Activated CD4-positive, alpha-beta T cell treated with anti-CD3 and anti-CD28 coated beads, Interleukin-2, amount 10 ng/mL, durations not matched to agents 7 days and 5 days (primary cell): ENCODE measurements around the gene CPNE8. TPM values are rescaled to one million over a fixed set of nuclear protein-coding genes. Genes with fewer than 3 reads are reported as not detected.

Experiments
- CTCF ChIA-PET: fragments of 350-600 bp; sonication (Branson Sonifier 250); formaldehyde crosslinking; loops from one replicate; lab custom pipeline; 2021; ENCODE audit warnings: antibody characterized with exemption; lab: Charles Lee
- POLR2A ChIA-PET: fragments of 350-600 bp; sonication (Branson Sonifier 250); formaldehyde crosslinking; loops from one replicate; lab custom pipeline; 2021; ENCODE audit warnings: antibody characterized with exemption; lab: Charles Lee
- DNase-seq: peaks from one replicate; pipeline ENCODE4 v3.0.0-alpha.2; 2020
- H3K27ac Mint-ChIP-seq: one replicate; pipeline ENCODE4 v1.8.0; 2021; ENCODE audit warnings: mild to moderate bottlenecking, moderate library complexity, mixed read lengths
- H3K27me3 Mint-ChIP-seq: one replicate; pipeline ENCODE4 v1.8.0; 2021; ENCODE audit warnings: mixed read lengths
- H3K36me3 Mint-ChIP-seq: one replicate; pipeline ENCODE4 v1.8.0; 2021; ENCODE audit warnings: low read depth, mixed read lengths
- H3K4me1 Mint-ChIP-seq: one replicate; pipeline ENCODE4 v1.8.0; 2021; ENCODE audit warnings: mixed read lengths
- H3K4me3 Mint-ChIP-seq: one replicate; pipeline ENCODE4 v1.8.0; 2021; ENCODE audit warnings: mild to moderate bottlenecking, moderate library complexity, mixed read lengths
- H3K9me3 Mint-ChIP-seq: one replicate; pipeline ENCODE4 v1.8.0; 2021; ENCODE audit warnings: mixed read lengths
- total RNA-seq, 2 experiments: library from RNA; stranded (reverse); gene quantifications; one replicate each; pipeline ENCODE4 v1.2.3, GENCODE V29; 2021

Gene CPNE8
- total RNA-seq, 2 experiments from 2014 or later, result 3.7 to 4.2 TPM

DNA sequence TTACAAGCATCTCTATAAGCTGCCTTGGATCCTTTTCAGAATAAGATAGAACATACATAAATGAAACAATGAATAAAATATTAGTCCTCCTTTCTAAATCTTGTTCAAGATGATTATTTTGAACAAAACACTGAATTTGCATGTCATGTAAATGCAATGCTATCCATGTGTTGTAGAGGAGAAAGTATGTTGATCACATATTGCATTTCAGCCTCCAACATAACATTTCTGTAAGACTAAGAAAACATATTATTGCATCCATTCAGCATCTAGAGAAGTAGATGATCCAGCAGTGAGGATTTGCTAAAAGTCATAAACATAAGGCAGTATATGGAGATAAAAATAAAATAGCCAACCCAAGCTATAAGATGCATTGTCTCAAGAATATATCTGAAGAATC lies 172.6 kb downstream of the CPNE8 start:
- H3K27me3 Mint-ChIP-seq, result no peaks in the 10 kb centered on the region
- H3K4me3 Mint-ChIP-seq, result no peak overlapping the region
- H3K9me3 Mint-ChIP-seq, result no peaks in the 10 kb centered on the region
- H3K36me3 Mint-ChIP-seq, result no peaks in the 10 kb centered on the region
- H3K4me1 Mint-ChIP-seq, result no peaks in the 10 kb centered on the region
- no peak for DNase-seq
- ChIA-PET CTCF (no interaction called here), POLR2A (no interaction called here)
- H3K27ac Mint-ChIP-seq, result no peak overlapping the region

DNA sequence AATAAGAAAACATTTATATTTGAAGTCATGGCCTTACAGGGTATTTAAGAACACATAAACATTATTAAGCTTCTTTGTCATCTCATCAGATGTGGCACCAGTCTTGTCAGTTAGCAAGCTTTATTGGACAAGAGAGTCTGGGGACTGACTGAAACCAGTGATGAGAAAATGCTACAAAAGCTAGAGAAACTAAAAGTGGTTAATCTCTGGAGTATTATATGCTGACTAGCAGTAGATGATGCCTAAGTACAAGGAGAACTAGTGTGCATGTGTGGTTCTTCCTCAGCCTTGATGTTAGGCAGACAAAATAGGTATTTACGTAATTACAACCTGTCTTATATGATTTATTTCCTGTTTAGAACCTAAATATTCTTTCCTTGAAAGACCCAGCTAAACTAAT lies 176.5 kb downstream of the CPNE8 start:
- Mint-ChIP-seq H3K27ac (no peak overlapping the region), H3K4me3 (no peak overlapping the region), H3K36me3 (no peaks in the 10 kb centered on the region), H3K27me3 (no peaks in the 10 kb centered on the region), H3K9me3 (peaks cover 1% of the 10 kb centered on the region), H3K4me1 (no peaks in the 10 kb centered on the region)
- ChIA-PET CTCF (no interaction called here), POLR2A (no interaction called here)
- DNase-seq, result no peak

- H3K27ac Mint-ChIP-seq, result no peak overlapping the region
These were observed 183.7 kb downstream of the CPNE8 start for GRCh38 chr12:38721611-38722252.

DNA sequence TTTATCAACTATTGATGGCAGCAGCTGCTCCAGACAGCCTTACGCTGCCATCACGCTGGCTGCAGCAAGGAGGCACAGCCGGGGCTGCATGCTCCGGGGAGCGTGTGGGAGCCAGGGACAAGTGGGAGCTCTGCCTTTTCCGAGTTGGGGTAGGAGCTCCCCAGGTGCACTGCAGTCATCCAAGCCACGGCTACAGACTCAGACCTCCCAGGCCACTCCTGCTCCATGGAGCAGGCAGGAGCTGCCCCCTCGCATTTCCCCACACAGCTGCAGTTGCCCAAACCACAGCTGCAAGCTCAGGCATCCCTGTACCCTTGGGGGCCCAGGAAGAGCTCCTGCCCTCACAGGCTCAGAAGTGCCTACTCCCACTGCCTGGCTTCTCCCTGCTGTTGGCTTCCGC lies 184.7 kb downstream of the CPNE8 start:
- Mint-ChIP-seq H3K27ac (no peak overlapping the region), H3K27me3 (no peaks in the 10 kb centered on the region), H3K9me3 (no peaks in the 10 kb centered on the region), H3K4me3 (no peak overlapping the region), H3K36me3 (no peaks in the 10 kb centered on the region), H3K4me1 (no peaks in the 10 kb centered on the region)
- ChIA-PET POLR2A (no interaction called here), CTCF (no interaction called here)
- DNase-seq, result no peak

More at GRCh38 chr12:38721611-38722252, 183.7 kb downstream of the CPNE8 start:
- no peak for DNase-seq
- ChIA-PET POLR2A (no interaction called here), CTCF (no interaction called here)
- Mint-ChIP-seq H3K36me3 (no peaks in the 10 kb centered on the region), H3K4me1 (no peaks in the 10 kb centered on the region), H3K27me3 (no peaks in the 10 kb centered on the region), H3K4me3 (no peak overlapping the region), H3K9me3 (no peaks in the 10 kb centered on the region)

DNA sequence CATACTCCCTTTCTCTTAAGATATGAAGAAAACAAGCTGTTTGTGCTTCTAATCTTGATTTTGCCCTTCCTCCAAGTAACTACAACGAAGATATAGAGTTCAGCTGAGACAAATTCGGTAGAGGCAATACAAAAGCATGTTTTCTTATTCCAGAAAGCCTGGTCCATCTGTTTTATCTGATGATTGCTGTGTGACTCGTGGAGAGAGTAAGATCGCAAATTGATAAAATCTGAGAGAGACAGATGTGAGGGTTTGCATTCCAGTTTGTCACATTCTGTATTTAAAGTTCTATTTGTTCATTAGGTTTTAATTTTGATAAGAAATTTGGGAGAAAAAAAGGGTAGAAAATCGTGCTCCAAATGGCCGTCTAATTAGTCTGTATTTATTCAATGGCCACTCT lies 192.1 kb downstream of the CPNE8 start:
- peaks cover 2% of the 10 kb centered on the region for H3K9me3 Mint-ChIP-seq
- ChIA-PET POLR2A (no interaction called here), CTCF (no interaction called here)
- DNase-seq, result no peak
- H3K27me3 Mint-ChIP-seq, result no peaks in the 10 kb centered on the region
- H3K4me3 Mint-ChIP-seq, result no peak overlapping the region
- no peak overlapping the region for H3K27ac Mint-ChIP-seq
- no peaks in the 10 kb centered on the region for H3K36me3 Mint-ChIP-seq
- H3K4me1 Mint-ChIP-seq, result no peaks in the 10 kb centered on the region

- Mint-ChIP-seq H3K9me3 (peaks cover 2% of the 10 kb centered on the region), H3K27ac (no peak overlapping the region), H3K36me3 (no peaks in the 10 kb centered on the region), H3K4me1 (no peaks in the 10 kb centered on the region), H3K4me3 (no peak overlapping the region), H3K27me3 (no peaks in the 10 kb centered on the region)
- CTCF ChIA-PET, result no interaction called here
- POLR2A ChIA-PET, result no interaction called here
- no peak for DNase-seq
These were observed 194.3 kb downstream of the CPNE8 start for GRCh38 chr12:38711054-38711453.

GRCh38 chr12:38708466-38708865 lies 196.9 kb downstream of the CPNE8 start:
- no peaks in the 10 kb centered on the region for H3K4me1 Mint-ChIP-seq
- CTCF ChIA-PET, result no interaction called here
- H3K4me3 Mint-ChIP-seq, result no peak overlapping the region
- H3K27ac Mint-ChIP-seq, result no peak overlapping the region
- peaks cover 2% of the 10 kb centered on the region for H3K9me3 Mint-ChIP-seq
- H3K36me3 Mint-ChIP-seq, result no peaks in the 10 kb centered on the region
- no peaks in the 10 kb centered on the region for H3K27me3 Mint-ChIP-seq
- POLR2A ChIA-PET, result no interaction called here
- DNase-seq, result no peak

- H3K4me1 Mint-ChIP-seq, result no peaks in the 10 kb centered on the region
- peaks cover 2% of the 10 kb centered on the region for H3K9me3 Mint-ChIP-seq
- POLR2A ChIA-PET, result no interaction called here
- no peak for DNase-seq
- CTCF ChIA-PET, result no interaction called here
- no peak overlapping the region for H3K27ac Mint-ChIP-seq
- no peaks in the 10 kb centered on the region for H3K36me3 Mint-ChIP-seq
- H3K4me3 Mint-ChIP-seq, result no peak overlapping the region
- H3K27me3 Mint-ChIP-seq, result no peaks in the 10 kb centered on the region
These were observed 197.7 kb downstream of the CPNE8 start for GRCh38 chr12:38707648-38708047.

GRCh38 chr12:38697289-38697688 lies 208.1 kb downstream of the CPNE8 start:
- CTCF ChIA-PET, result interaction anchor here (0.6 kb wide), 1 partner anchor 643 kb away, joined by 3 read pairs; no protein-coding TSS in a partner anchor
- no peaks in the 10 kb centered on the region for H3K36me3 Mint-ChIP-seq
- POLR2A ChIA-PET, result no interaction called here

GRCh38 chr12:38695057-38695456 lies 210.3 kb downstream of the CPNE8 start:
- Mint-ChIP-seq H3K4me3 (no peak overlapping the region), H3K4me1 (no peaks in the 10 kb centered on the region)
- CTCF ChIA-PET, result no interaction called here

More at GRCh38 chr12:38697289-38697688, 208.1 kb downstream of the CPNE8 start:
- Mint-ChIP-seq H3K4me1 (no peaks in the 10 kb centered on the region), H3K4me3 (no peak overlapping the region), H3K27me3 (no peaks in the 10 kb centered on the region), H3K9me3 (peaks cover 2% of the 10 kb centered on the region), H3K27ac (no peak overlapping the region)
- DNase-seq, result no peak

DNA sequence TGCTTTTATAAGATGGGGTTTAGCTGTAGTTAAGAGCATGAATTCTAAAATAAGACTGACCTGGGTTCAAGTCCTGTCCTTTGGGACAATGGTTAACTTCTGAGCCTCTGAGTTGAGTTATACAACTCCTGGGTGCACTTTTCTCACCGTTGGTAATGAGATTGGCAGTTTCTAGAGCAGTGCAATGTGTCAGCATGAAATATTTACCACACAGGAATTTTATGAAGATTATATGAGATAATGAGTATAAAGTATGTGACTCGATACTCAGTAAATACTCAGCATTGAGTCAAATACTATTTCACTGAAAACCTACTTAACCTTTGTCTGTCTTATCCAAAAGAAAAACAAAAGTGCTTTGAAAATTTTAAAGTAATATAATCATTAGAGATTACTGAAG lies 214.2 kb downstream of the CPNE8 start:
- POLR2A ChIA-PET, result no interaction called here
- DNase-seq, result no peak
- Mint-ChIP-seq H3K27me3 (no peaks in the 10 kb centered on the region), H3K27ac (no peak overlapping the region), H3K9me3 (no peaks in the 10 kb centered on the region), H3K36me3 (no peaks in the 10 kb centered on the region), H3K4me1 (no peaks in the 10 kb centered on the region), H3K4me3 (no peak overlapping the region)
- CTCF ChIA-PET, result no interaction called here

More at GRCh38 chr12:38695057-38695456, 210.3 kb downstream of the CPNE8 start:
- no peak for DNase-seq
- POLR2A ChIA-PET, result no interaction called here
- H3K9me3 Mint-ChIP-seq, result peaks cover 2% of the 10 kb centered on the region
- H3K36me3 Mint-ChIP-seq, result no peaks in the 10 kb centered on the region
- H3K27ac Mint-ChIP-seq, result no peak overlapping the region
- no peaks in the 10 kb centered on the region for H3K27me3 Mint-ChIP-seq

DNA sequence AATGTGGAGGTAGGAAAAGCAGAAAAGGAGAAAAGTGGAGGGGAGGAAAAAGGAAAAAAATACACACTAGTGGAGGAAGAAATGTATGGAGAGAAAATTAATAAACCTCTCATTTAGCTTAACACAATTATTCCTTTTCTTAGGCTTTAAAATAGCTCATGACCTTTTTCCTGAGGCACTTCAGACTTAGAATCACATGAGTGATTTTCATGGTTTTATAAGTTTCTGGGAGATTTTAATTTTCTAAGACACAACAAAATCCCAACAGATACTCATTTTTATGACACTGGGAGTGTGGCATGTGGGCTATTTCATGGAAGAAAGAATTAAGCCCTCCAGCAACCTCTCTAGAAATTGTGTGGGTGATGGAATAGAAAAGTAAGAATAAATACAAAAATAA lies 214.7 kb downstream of the CPNE8 start:
- H3K4me1 Mint-ChIP-seq, result no peaks in the 10 kb centered on the region
- H3K36me3 Mint-ChIP-seq, result no peaks in the 10 kb centered on the region
- CTCF ChIA-PET, result no interaction called here
- H3K4me3 Mint-ChIP-seq, result no peak overlapping the region
- H3K27me3 Mint-ChIP-seq, result no peaks in the 10 kb centered on the region
- POLR2A ChIA-PET, result no interaction called here
- H3K27ac Mint-ChIP-seq, result no peak overlapping the region
- H3K9me3 Mint-ChIP-seq, result no peaks in the 10 kb centered on the region
- no peak for DNase-seq

DNA sequence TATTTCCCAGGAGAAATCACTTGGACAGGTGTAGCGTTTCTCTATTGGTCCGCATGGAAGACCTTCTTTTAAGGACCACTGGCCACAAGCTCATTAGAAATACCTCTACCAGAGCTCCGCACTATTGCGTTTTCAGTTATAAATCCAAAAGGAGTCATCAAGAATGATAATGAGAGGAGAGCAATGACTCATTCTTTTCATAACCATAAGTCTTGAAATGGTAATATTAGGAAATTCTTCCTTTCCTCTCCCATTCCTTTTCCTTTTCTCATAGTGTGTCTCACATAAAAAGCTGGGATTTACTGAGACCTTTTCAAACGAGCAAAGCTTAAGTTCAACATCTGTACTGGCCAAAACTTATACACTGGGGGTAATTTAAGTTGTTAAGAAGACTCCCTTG lies 215.7 kb downstream of the CPNE8 start:
- no peaks in the 10 kb centered on the region for H3K36me3 Mint-ChIP-seq
- ChIA-PET CTCF (no interaction called here), POLR2A (interaction anchor here (0.6 kb wide), 1 partner anchor 186 kb away, joined by 3 read pairs; no protein-coding TSS in a partner anchor)

DNA sequence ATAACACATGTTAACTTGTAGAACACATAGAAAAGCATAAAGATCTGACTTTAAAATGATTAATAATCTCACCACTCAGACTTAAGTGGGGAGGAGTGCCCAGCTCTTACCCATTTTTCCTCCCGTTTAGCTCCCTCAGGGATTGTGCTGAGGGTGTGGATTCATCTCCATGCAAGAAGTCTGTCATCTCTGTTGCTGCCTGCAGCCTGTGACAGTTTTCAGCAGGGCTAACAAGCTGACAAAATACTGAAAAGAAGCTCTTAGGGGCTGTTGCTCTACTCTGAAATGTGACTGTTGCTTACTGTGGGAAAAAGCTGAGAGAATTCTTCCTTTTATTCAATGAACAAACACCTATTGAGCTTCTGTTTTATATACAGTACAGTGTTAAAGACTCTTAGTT lies 216.2 kb downstream of the CPNE8 start:
- Mint-ChIP-seq H3K4me1 (no peaks in the 10 kb centered on the region), H3K4me3 (no peak overlapping the region), H3K36me3 (no peaks in the 10 kb centered on the region), H3K27ac (no peak overlapping the region), H3K27me3 (no peaks in the 10 kb centered on the region), H3K9me3 (no peaks in the 10 kb centered on the region)
- ChIA-PET POLR2A (interaction anchor here (0.6 kb wide), 1 partner anchor 186 kb away, joined by 3 read pairs; no protein-coding TSS in a partner anchor), CTCF (no interaction called here)
- DNase-seq, result no peak

More for the DNA sequence above, 215.7 kb downstream of the CPNE8 start:
- Mint-ChIP-seq H3K4me3 (no peak overlapping the region), H3K9me3 (no peaks in the 10 kb centered on the region), H3K27ac (no peak overlapping the region), H3K4me1 (no peaks in the 10 kb centered on the region), H3K27me3 (no peaks in the 10 kb centered on the region)
- no peak for DNase-seq
